ENCODE data around the gene PDE4B.
"Not testable (repeated sequence)": the region's sequence is repeated elsewhere in the genome, so short reads cannot be mapped to it uniquely, and the experiment has no call there.

PDE4B gene

DNA sequence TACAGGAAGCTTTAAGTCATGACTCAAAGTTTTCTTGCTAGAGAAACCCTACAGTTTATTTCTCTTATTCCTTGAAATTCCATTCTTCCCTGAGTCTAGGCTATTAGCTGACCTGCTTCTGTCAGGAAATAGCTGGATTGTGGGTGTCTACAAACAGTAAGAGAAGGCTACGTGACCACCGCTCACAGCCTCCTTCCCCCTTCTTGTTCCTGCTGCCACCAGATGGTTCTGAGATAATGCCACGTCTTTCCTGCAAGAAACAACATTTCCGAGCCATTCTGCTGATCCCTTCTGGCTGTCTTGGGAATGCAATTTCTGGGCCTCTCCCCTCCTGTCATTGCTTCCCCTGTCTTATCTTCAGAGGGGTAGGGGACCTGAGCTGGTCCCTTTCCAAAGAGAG lies 612.4 kb downstream of the PDE4B start:
- DNase-seq = no peak

- peak; percentile 30 for DNase-seq
These were observed 618.8 kb downstream of the PDE4B start for GRCh38 chr1:66411449-66411848.

DNA sequence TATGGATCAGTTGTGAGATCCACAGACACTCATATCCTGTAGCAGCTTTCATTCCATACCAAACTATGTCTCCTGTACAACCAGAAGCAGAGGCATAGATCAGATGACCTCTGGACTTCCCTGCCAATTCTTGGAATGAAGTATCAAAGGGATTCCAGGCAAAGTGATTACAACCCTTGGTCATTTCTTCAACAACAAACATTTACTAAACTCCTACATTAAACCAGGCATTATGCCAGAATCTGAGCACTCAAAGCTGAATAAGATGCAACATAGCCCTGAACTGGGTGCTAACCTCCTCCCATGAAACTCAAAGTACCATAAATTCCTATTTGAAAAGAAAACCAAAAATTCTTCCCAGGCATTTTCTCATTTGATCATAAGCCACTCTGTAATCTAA lies 620.0 kb downstream of the PDE4B start:
- DNase-seq = peak; percentile 43

DNA sequence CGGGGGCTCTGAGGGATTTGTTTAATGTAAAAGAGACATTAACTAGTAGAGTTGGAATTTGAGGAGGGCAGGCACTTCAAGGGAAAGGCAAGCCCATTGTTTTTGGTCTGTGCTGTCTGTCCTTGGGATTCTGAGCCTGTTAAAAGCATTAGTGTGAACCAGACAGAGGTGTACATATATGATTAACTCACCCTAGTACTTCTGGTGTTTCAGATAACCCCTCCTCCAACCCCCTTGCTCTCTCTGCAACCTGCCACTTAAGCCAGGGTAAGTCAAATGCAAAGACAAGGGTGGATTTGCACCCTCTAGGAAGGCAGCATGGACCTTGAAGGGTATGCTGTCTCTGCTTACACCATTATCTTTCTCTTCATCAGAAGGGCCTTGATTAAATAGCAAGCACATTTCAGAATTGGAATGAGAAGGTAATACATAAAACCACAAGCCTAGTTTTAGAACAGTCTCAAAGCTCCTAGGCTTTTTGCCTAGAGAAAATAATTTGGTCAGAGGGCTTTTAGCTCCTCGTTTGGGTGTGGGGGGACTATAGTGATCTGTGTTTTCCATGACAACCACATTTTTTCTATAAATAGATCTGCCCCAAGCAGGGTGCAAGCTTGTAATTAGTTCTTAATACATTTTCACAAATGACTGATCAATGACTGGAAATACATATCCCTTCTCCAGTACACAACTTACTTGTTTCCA lies 620.6 kb downstream of the PDE4B start:
- no peak for DNase-seq

DNA sequence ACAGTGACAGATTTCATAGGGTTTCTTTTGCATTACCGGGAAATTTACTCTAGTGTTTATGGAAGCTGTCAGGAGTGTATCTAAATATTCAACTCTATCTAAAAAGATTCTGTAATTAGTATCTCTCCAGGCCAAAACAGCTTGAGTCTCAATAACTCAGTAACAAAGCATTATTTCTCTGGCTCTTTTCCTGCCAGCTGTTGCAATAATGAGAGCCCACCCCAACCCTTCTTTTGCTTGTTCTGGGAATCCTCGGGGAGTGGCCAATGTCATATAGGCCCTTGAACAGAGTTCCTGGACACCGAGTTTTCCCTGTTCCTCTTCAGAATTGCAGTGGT lies 621.1 kb downstream of the PDE4B start:
- DNase-seq = no peak

DNA sequence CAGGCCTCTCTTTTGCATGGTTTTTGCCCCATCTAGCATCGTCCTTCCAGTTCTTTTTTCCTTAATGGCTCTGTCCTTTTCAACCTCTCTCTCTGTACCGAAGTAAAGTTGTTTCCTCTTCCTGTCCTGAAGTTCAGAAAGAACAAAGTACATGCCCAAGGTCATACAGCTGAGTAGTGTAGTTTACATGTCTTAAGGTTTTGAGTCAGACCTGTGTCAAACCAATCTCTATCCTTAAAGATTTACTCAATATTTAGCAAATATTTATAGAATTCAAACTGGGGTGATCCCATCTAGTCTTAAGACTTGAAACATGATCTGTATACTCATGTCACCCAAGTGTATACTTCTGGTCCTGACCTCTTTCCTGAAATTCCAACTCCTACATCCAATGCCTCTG lies 622.6 kb downstream of the PDE4B start:
- DNase-seq = no peak

DNA sequence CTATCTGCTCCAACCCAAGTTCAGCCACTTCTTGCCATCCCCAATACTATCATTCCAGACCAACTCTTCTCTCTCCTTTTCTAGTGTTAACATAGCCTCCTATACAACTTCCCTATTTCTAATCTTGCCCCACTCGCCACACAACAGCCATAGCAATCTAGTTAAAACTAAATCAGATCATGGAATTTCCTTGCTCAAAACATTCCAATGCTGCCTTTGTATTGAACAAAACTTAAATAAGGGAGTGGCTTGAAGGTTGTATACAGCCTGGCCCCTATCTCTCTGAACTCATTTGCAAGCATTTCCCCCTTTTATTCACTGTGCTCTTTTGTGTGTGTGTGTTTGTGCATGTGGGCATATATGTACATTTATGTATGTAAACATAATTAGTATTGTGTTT lies 623.2 kb downstream of the PDE4B start:
- no peak for DNase-seq

GRCh38 chr1:66416295-66416694 lies 623.6 kb downstream of the PDE4B start:
- DNase-seq = peak; percentile 8

DNA sequence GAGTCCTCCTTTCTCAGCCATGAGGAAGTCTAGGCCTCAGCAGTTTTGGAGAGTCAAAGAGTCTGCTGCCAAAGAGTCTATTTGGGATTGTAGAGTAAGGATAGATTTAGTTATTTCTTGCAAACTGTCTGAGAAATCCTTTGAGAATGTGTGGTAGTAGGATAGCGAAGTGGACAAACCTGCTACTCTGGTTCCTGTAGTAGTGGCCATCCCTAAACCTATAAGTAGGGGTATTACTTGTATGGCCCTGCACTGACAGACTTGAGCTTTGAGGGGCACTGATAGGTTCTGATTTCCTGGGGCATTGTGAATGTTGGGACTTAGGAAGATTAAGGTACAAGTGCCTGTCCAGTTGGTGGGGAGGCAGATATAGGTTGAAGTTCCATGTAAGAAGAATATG lies 625.3 kb downstream of the PDE4B start:
- DNase-seq = no peak

GRCh38 chr1:66420171-66420570 lies 627.5 kb downstream of the PDE4B start:
- DNase-seq = not testable (repeated sequence)

- not testable (repeated sequence) for DNase-seq
These were observed 628.2 kb downstream of the PDE4B start for GRCh38 chr1:66420906-66421305.

GRCh38 chr1:66422804-66423203 lies 630.1 kb downstream of the PDE4B start:
- DNase-seq = no peak

Data from EL (cell line).